ENCODE measurements around the gene QRICH1. TPM values are rescaled to one million over a fixed set of nuclear protein-coding genes. Genes with fewer than 3 reads are reported as not detected.

QRICH1 gene
- total RNA-seq, 8 experiments from 2014 or later = 41.4 to 95.3 (median 71.4) TPM

- H3K27ac ChIP-seq = peak overlapping the region; percentile 82 to 90
- ATAC-seq (replicated peaks in 6 of 8) = peak in 7 of 8 experiments; percentile 3 to 54 (median 44)
- 0 to 8% methylated on average over 1 to 14 of the region's 32 CpGs; no CpG with 5 or more reads in 8 of the 10 experiments for WGBS, 10 experiments
- peaks cover 12 to 14% of the 10 kb centered on the region in 2 donors for H3K4me1 ChIP-seq (replicated peaks in 1 of 2)
- in situ Hi-C loops (cut with MboI; ENCODE audit: low pct_unique_long_range_greater_than_20kb in 2 of 9, low sequenced_read_pairs in 9 of 9, unreplicated experiment in 9 of 9) = no loop called here
- H3K4me3 ChIP-seq = peak overlapping the region; percentile 73 to 95 (median 92)
These were observed 87.3 kb downstream of the QRICH1 start for GRCh38 chr3:49006408-49007067.

- H3K4me3 ChIP-seq = peak overlapping the region; percentile 73 to 95 (median 92)
- in situ Hi-C loops (cut with MboI; ENCODE audit: low pct_unique_long_range_greater_than_20kb in 2 of 9, low sequenced_read_pairs in 9 of 9, unreplicated experiment in 9 of 9) = no loop called here
- WGBS, 10 experiments = 78 to 100% (median 100%) methylated on average over 1 to 4 of the region's 5 CpGs; no CpG with 5 or more reads in 5 of the 10 experiments
- no peak for ATAC-seq (replicated peaks in 6 of 8)
- H3K27ac ChIP-seq = peak overlapping the region; percentile 82 to 90
- peaks cover 12 to 14% of the 10 kb centered on the region in 2 donors for H3K4me1 ChIP-seq (replicated peaks in 1 of 2)
These were observed 87.9 kb downstream of the QRICH1 start for GRCh38 chr3:49005998-49006397.

GRCh38 chr3:49005303-49005680 is 88.6 kb downstream of the QRICH1 start:
- H3K4me3 ChIP-seq = no peak overlapping the region
- no peak overlapping the region for H3K27ac ChIP-seq
- in situ Hi-C loops (cut with MboI; ENCODE audit: low pct_unique_long_range_greater_than_20kb in 2 of 9, low sequenced_read_pairs in 9 of 9, unreplicated experiment in 9 of 9) = no loop called here
- 40 to 100% (median 95%) methylated on average over 1 to 2 of the region's 3 CpGs; no CpG with 5 or more reads in 4 of the 10 experiments for WGBS, 10 experiments
- ATAC-seq (replicated peaks in 6 of 8) = no peak
- H3K4me1 ChIP-seq (replicated peaks in 1 of 2) = peaks cover 12 to 14% of the 10 kb centered on the region in 2 donors

GRCh38 chr3:49004352-49005302 is 89.2 kb downstream of the QRICH1 start:
- no peak overlapping the region for H3K4me3 ChIP-seq
- in situ Hi-C loops (cut with MboI; ENCODE audit: low pct_unique_long_range_greater_than_20kb in 2 of 9, low sequenced_read_pairs in 9 of 9, unreplicated experiment in 9 of 9) = no loop called here
- no peak for ATAC-seq (replicated peaks in 6 of 8)
- WGBS, 10 experiments = 66 to 100% (median 96%) methylated on average over 1 to 13 of the region's 16 CpGs; no CpG with 5 or more reads in 2 of the 10 experiments
- H3K27ac ChIP-seq = no peak overlapping the region
- peaks cover 16 to 18% of the 10 kb centered on the region in 2 donors for H3K4me1 ChIP-seq (replicated peaks in 1 of 2)

- Histone ChIP-seq H3K4me1 (replicated peaks in 1 of 2) (peaks cover 37 to 38% of the 10 kb centered on the region in 2 donors), H3K4me3 (no peak overlapping the region), H3K27ac (no peak overlapping the region)
- WGBS, 10 experiments = 90 to 100% (median 98%) methylated on average over 1 to 3 of the region's 6 CpGs; no CpG with 5 or more reads in 6 of the 10 experiments
- in situ Hi-C loops (cut with MboI; ENCODE audit: low pct_unique_long_range_greater_than_20kb in 2 of 9, low sequenced_read_pairs in 9 of 9, unreplicated experiment in 9 of 9) = no loop called here
- no peak for ATAC-seq (replicated peaks in 6 of 8)
These were observed 92.7 kb downstream of the QRICH1 start for GRCh38 chr3:49001155-49001554.

- ATAC-seq (replicated peaks in 6 of 8) = peak in 1 of 8 experiments; percentile 15
These were observed 94.6 kb downstream of the QRICH1 start for GRCh38 chr3:48999085-48999858.

GRCh38 chr3:48997714-48998637 is 95.9 kb downstream of the QRICH1 start:
- H3K4me1 ChIP-seq (replicated peaks in 1 of 2) = peaks cover 34 to 35% of the 10 kb centered on the region in 2 donors
- peak in 6 of 8 experiments; percentile 20 to 94 (median 92) for ATAC-seq (replicated peaks in 6 of 8)
- 18 to 90% (median 75%) methylated on average over 1 to 8 of the region's 20 CpGs; no CpG with 5 or more reads in 6 of the 10 experiments for WGBS, 10 experiments
- H3K27ac ChIP-seq = peak overlapping the region; percentile 45 to 69
- in situ Hi-C loops (cut with MboI; ENCODE audit: low pct_unique_long_range_greater_than_20kb in 2 of 9, low sequenced_read_pairs in 9 of 9, unreplicated experiment in 9 of 9) = loop anchor here in 1 of 9 experiments (25.0 kb wide), 1 partner anchor 439 kb away; the partner anchor contains the start of gene NICN1
- no peak overlapping the region for H3K4me3 ChIP-seq

More at GRCh38 chr3:48999085-48999858, 94.6 kb downstream of the QRICH1 start:
- in situ Hi-C loops (cut with MboI; ENCODE audit: low pct_unique_long_range_greater_than_20kb in 2 of 9, low sequenced_read_pairs in 9 of 9, unreplicated experiment in 9 of 9) = loop anchor here in 1 of 9 experiments (25.0 kb wide), 1 partner anchor 438 kb away; the partner anchor contains the start of gene NICN1
- peaks cover 34 to 35% of the 10 kb centered on the region in 2 donors for H3K4me1 ChIP-seq (replicated peaks in 1 of 2)
- no peak overlapping the region for H3K4me3 ChIP-seq
- WGBS, 10 experiments = 73 to 100% (median 80%) methylated on average over 1 to 5 of the region's 8 CpGs; no CpG with 5 or more reads in 4 of the 10 experiments
- H3K27ac ChIP-seq = peak overlapping the region; percentile 45 to 69

- 54 to 100% (median 94%) methylated on average over 1 to 4 of the region's 8 CpGs; no CpG with 5 or more reads in 4 of the 10 experiments for WGBS, 10 experiments
- ATAC-seq (replicated peaks in 6 of 8) = peak in 3 of 8 experiments; percentile 9 to 52 (median 10)
- peaks cover 34 to 35% of the 10 kb centered on the region in 2 donors for H3K4me1 ChIP-seq (replicated peaks in 1 of 2)
- peak overlapping the region; percentile 45 to 69 for H3K27ac ChIP-seq
- H3K4me3 ChIP-seq = no peak overlapping the region
- in situ Hi-C loops (cut with MboI; ENCODE audit: low pct_unique_long_range_greater_than_20kb in 2 of 9, low sequenced_read_pairs in 9 of 9, unreplicated experiment in 9 of 9) = loop anchor here in 1 of 9 experiments (25.0 kb wide), 1 partner anchor 440 kb away; the partner anchor contains the start of gene NICN1
These were observed 96.7 kb downstream of the QRICH1 start for GRCh38 chr3:48997102-48997635.

- H3K4me1 ChIP-seq (replicated peaks in 1 of 2) = peaks cover 38% of the 10 kb centered on the region in 2 donors
- H3K4me3 ChIP-seq = no peak overlapping the region
- in situ Hi-C loops (cut with MboI; ENCODE audit: low pct_unique_long_range_greater_than_20kb in 2 of 9, low sequenced_read_pairs in 9 of 9, unreplicated experiment in 9 of 9) = loop anchor here in 1 of 9 experiments (25.0 kb wide), 1 partner anchor 441 kb away; the partner anchor contains the start of gene NICN1
- peak overlapping the region in 1 of 2 donors; percentile 45 for H3K27ac ChIP-seq
- WGBS, 10 experiments = 80 to 100% (median 93%) methylated on average over 1 to 5 of the region's 8 CpGs; no CpG with 5 or more reads in 4 of the 10 experiments
- no peak for ATAC-seq (replicated peaks in 6 of 8)
These were observed 97.2 kb downstream of the QRICH1 start for GRCh38 chr3:48996640-48997039.

GRCh38 chr3:48993834-48994233 is 100.0 kb downstream of the QRICH1 start:
- H3K4me3 ChIP-seq = no peak overlapping the region
- in situ Hi-C loops (cut with MboI; ENCODE audit: low pct_unique_long_range_greater_than_20kb in 2 of 9, low sequenced_read_pairs in 9 of 9, unreplicated experiment in 9 of 9) = loop anchor here in 1 of 9 experiments (25.0 kb wide), 1 partner anchor 443 kb away; the partner anchor contains the start of gene NICN1
- H3K27ac ChIP-seq = no peak overlapping the region

More at GRCh38 chr3:48993834-48994233, 100.0 kb downstream of the QRICH1 start:
- peaks cover 37% of the 10 kb centered on the region in 2 donors for H3K4me1 ChIP-seq (replicated peaks in 1 of 2)
- no peak for ATAC-seq (replicated peaks in 6 of 8)

Measured in motor neuron (in vitro differentiated cells).